Nephron (organoid): ENCODE results near the gene LEFTY2.

Experiments
- H3K27ac Mint-ChIP-seq, 3 experiments: 2 replicates each; pipeline ENCODE4 v1.8.0; 2020; ENCODE audit warnings: mixed read lengths in 3 of 3, mild to moderate bottlenecking in 2 of 3, moderate library complexity in 1 of 3
- H3K27me3 Mint-ChIP-seq: 2 replicates; pipeline ENCODE4 v1.8.0; 2021; ENCODE audit warnings: low read depth, mild to moderate bottlenecking, moderate library complexity, mixed read lengths
- H3K36me3 Mint-ChIP-seq: 2 replicates; pipeline ENCODE4 v1.8.0; 2020; ENCODE audit warnings: low read depth, mixed read lengths
- H3K4me1 Mint-ChIP-seq: 2 replicates; pipeline ENCODE4 v1.8.0; 2020; ENCODE audit warnings: mixed read lengths
- H3K4me3 Mint-ChIP-seq, 3 experiments: 2 replicates each; pipeline ENCODE4 v1.8.0; 2020; ENCODE audit warnings: mild to moderate bottlenecking in 3 of 3, mixed read lengths in 3 of 3, moderate library complexity in 2 of 3
- H3K9me3 Mint-ChIP-seq: 2 replicates; pipeline ENCODE4 v1.8.0; 2020; ENCODE audit warnings: mixed read lengths
- CTCF ChIP-seq, 3 experiments: fragments of 200-600 bp; sonication (generic); IDR thresholded peaks; one replicate each; pipeline ENCODE4 v1.5.0; 2021; ENCODE audit warnings: antibody characterized with exemption in 3 of 3; ENCODE audit not compliant: unreplicated experiment in 3 of 3

Gene LEFTY2

GRCh38 chr1:225911191-225912130 is 29.6 kb downstream of the LEFTY2 start:
- no peak overlapping the region for H3K27ac Mint-ChIP-seq
- TF ChIP-seq CTCF (IDR thresholded peaks at IDR 0.05; ENCODE audit: unreplicated experiment in 3 of 3): peak; percentile 81 to 96 (median 92)
- H3K27me3 Mint-ChIP-seq: peaks cover 3% of the 10 kb centered on the region
- H3K36me3 Mint-ChIP-seq: peaks cover 18% of the 10 kb centered on the region
- peaks cover 7% of the 10 kb centered on the region for H3K4me1 Mint-ChIP-seq
- H3K4me3 Mint-ChIP-seq: no peak overlapping the region
- no peaks in the 10 kb centered on the region for H3K9me3 Mint-ChIP-seq

GRCh38 chr1:225909477-225909876 is 31.5 kb downstream of the LEFTY2 start:
- no peak for TF ChIP-seq CTCF (IDR thresholded peaks at IDR 0.05; ENCODE audit: unreplicated experiment in 3 of 3)
- no peak overlapping the region for H3K27ac Mint-ChIP-seq

GRCh38 chr1:225908773-225909172 is 32.2 kb downstream of the LEFTY2 start:
- H3K4me3 Mint-ChIP-seq: no peak overlapping the region
- H3K27ac Mint-ChIP-seq: no peak overlapping the region
- TF ChIP-seq CTCF (IDR thresholded peaks at IDR 0.05; ENCODE audit: unreplicated experiment in 3 of 3): no peak
- peaks cover 8% of the 10 kb centered on the region for H3K36me3 Mint-ChIP-seq
- no peaks in the 10 kb centered on the region for H3K9me3 Mint-ChIP-seq
- peaks cover 3% of the 10 kb centered on the region for H3K27me3 Mint-ChIP-seq
- no peaks in the 10 kb centered on the region for H3K4me1 Mint-ChIP-seq

More at GRCh38 chr1:225909477-225909876, 31.5 kb downstream of the LEFTY2 start:
- peaks cover 3% of the 10 kb centered on the region for H3K27me3 Mint-ChIP-seq
- H3K9me3 Mint-ChIP-seq: no peaks in the 10 kb centered on the region
- peaks cover 9% of the 10 kb centered on the region for H3K36me3 Mint-ChIP-seq
- H3K4me3 Mint-ChIP-seq: no peak overlapping the region
- H3K4me1 Mint-ChIP-seq: no peaks in the 10 kb centered on the region

GRCh38 chr1:225908013-225908640 is 32.9 kb downstream of the LEFTY2 start:
- Mint-ChIP-seq H3K4me1 (no peaks in the 10 kb centered on the region), H3K36me3 (peaks cover 5% of the 10 kb centered on the region), H3K9me3 (no peaks in the 10 kb centered on the region), H3K27ac (no peak overlapping the region), H3K4me3 (no peak overlapping the region), H3K27me3 (peaks cover 3% of the 10 kb centered on the region)
- TF ChIP-seq CTCF (IDR thresholded peaks at IDR 0.05; ENCODE audit: unreplicated experiment in 3 of 3): no peak

- H3K4me1 Mint-ChIP-seq: no peaks in the 10 kb centered on the region
- no peaks in the 10 kb centered on the region for H3K9me3 Mint-ChIP-seq
- TF ChIP-seq CTCF (IDR thresholded peaks at IDR 0.05; ENCODE audit: unreplicated experiment in 3 of 3): no peak
- no peaks in the 10 kb centered on the region for H3K36me3 Mint-ChIP-seq
- no peak overlapping the region for H3K27ac Mint-ChIP-seq
- peaks cover 3% of the 10 kb centered on the region for H3K27me3 Mint-ChIP-seq
- no peak overlapping the region for H3K4me3 Mint-ChIP-seq
Measured at GRCh38 chr1:225907341-225907740, 33.7 kb downstream of the LEFTY2 start.
